Esophagus muscularis mucosa (tissue), 4 donors: ENCODE measurements around the gene CAPZB. TPM values are rescaled to one million over a fixed set of nuclear protein-coding genes. Genes with fewer than 3 reads are reported as not detected.
A peak's percentile ranks its signal among the peaks of the same experiment; 100 is the strongest.

Source experiments
- DNase-seq: peaks from one replicate; pipeline ENCODE4 v3.0.0-alpha.2; 2017; ENCODE audit errors: extremely low spot score
- H3K27ac ChIP-seq, 4 donors: fragments of 200-600 bp; sonication (generic); replicated peaks in 1 of 4; 1 replicate in 3 of 4; 2 replicates in 1 of 4; pipeline ENCODE4 v1.5.1; 2016 to 2019; ENCODE audit warnings: mild to moderate bottlenecking in 1 of 4
- H3K27me3 ChIP-seq, 4 donors: fragments of 200-600 bp; sonication (generic); one replicate each; pipeline versions ENCODE4 v1.5.1 to v1.6.0; 2016 to 2019
- H3K36me3 ChIP-seq, 4 donors: fragments of 200-600 bp; sonication (generic); one replicate each; pipeline ENCODE4 v1.5.1; 2016 to 2019
- H3K4me1 ChIP-seq, 4 donors: fragments of 200-600 bp; sonication (generic); one replicate each; pipeline ENCODE4 v1.5.1; 2016 to 2019
- H3K4me3 ChIP-seq, 4 donors: fragments of 200-600 bp; sonication (generic); 1 replicate in 2 of 4; 2 replicates in 2 of 4; pipeline ENCODE4 v1.5.1; 2016 to 2019; ENCODE audit warnings: mild to moderate bottlenecking in 4 of 4, moderate library complexity in 1 of 4
- H3K9me3 ChIP-seq, 4 donors: fragments of 200-600 bp; sonication (generic); 1 replicate in 3 of 4; 2 replicates in 1 of 4; pipeline ENCODE4 v1.5.1; 2016 to 2019
- EP300 ChIP-seq: sonication (generic); formaldehyde crosslinking; IDR thresholded peaks from one replicate; pipeline ENCODE4 v1.6.1; 2017; ENCODE audit warnings: antibody characterized with exemption
- POLR2A ChIP-seq: fragments of 450-650 bp; IDR thresholded peaks from one replicate; pipeline ENCODE4 v1.6.1; 2017; ENCODE audit warnings: antibody characterized with exemption, moderate library complexity, mild to moderate bottlenecking, low read depth
- POLR2AphosphoS5 ChIP-seq, 2 donors: sonication (generic); formaldehyde crosslinking; IDR thresholded peaks; one replicate each; pipeline ENCODE4 v1.6.1; 2017; ENCODE audit warnings: antibody characterized with exemption in 2 of 2
- WGBS: methylation state at CpG from one replicate; pipeline ENCODE4 v1.1.5; 2018; 5-methylcytosine and 5-hydroxymethylcytosine counted together
- intact Hi-C: fragments of 100-400 bp; cut with DNase I; formaldehyde crosslinking; loops from one replicate; pipeline ENCODE4 v1.15.1; 2023
- total RNA-seq, 4 donors: library from RNA; depleted of rRNA; stranded (reverse); fragments of >200 nt; gene quantifications; one replicate each; pipeline versions ENCODE4 v1.1.0 to v1.2.1, GENCODE V29; 2016
- TF ChIP-seq, protein P1 (sequence below), 3 experiments: fragments of 200-600 bp in 2 of 3; fragments of 450-650 bp in 1 of 3; sonication (generic) in 2 of 3; IDR thresholded peaks; one replicate each; pipeline ENCODE4 v1.5.1; 2017 to 2019; ENCODE audit warnings: antibody characterized with exemption in 3 of 3, mild to moderate bottlenecking in 2 of 3, moderate library complexity in 1 of 3

CAPZB gene
- total RNA-seq, 4 donors from 2014 or later: 186 to 261 (median 203) TPM

DNA sequence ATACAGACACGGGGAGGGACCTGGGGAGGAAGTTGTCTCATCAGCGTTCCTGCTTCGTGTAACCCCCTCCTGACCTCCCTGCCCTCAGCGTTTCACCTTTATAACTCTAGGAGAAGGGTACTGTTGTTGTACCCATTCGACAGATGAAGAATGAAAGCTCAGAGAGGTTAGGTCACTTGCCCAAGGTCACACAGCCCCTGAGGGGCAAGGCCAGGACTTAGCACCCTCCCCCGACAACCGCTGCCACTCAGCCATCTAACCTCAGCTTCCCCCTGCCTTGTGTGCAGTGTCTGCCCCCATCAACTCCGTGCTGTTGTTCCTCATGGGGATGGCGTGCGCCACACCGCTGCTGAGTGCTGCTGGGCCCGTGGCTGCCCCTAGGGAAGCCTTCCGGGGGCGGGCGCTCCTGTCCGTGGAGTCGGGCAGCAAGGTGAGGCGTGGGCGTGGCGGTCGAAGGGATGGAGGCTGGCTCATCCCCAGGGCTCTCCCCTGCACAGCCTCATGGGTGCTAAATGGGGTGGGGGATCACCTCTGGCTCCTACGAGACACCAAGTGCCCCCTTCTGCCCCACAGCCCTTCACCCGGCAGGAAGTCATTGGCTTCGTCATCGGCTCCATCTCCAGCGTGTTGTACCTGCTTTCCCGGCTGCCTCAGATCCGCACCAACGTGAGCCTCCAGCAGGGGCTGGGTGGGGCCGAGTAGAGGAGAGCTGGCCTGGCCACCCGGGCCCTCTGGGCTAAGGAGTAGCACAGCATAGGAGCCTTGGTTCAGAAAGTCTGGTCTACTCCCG, 159.2 kb downstream of the CAPZB start:
- 87% methylated on average over 27 of the region's 32 CpGs for WGBS
- TF ChIP-seq, protein P1, sequence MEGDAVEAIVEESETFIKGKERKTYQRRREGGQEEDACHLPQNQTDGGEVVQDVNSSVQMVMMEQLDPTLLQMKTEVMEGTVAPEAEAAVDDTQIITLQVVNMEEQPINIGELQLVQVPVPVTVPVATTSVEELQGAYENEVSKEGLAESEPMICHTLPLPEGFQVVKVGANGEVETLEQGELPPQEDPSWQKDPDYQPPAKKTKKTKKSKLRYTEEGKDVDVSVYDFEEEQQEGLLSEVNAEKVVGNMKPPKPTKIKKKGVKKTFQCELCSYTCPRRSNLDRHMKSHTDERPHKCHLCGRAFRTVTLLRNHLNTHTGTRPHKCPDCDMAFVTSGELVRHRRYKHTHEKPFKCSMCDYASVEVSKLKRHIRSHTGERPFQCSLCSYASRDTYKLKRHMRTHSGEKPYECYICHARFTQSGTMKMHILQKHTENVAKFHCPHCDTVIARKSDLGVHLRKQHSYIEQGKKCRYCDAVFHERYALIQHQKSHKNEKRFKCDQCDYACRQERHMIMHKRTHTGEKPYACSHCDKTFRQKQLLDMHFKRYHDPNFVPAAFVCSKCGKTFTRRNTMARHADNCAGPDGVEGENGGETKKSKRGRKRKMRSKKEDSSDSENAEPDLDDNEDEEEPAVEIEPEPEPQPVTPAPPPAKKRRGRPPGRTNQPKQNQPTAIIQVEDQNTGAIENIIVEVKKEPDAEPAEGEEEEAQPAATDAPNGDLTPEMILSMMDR (IDR thresholded peaks at IDR 0.05): no peak
- TF ChIP-seq EP300 (no peak), POLR2AphosphoS5 (IDR thresholded peaks at IDR 0.05) (peak in 1 of 2 donors; percentile 16), POLR2A (no peak)
- intact Hi-C loops: no loop called here

DNA sequence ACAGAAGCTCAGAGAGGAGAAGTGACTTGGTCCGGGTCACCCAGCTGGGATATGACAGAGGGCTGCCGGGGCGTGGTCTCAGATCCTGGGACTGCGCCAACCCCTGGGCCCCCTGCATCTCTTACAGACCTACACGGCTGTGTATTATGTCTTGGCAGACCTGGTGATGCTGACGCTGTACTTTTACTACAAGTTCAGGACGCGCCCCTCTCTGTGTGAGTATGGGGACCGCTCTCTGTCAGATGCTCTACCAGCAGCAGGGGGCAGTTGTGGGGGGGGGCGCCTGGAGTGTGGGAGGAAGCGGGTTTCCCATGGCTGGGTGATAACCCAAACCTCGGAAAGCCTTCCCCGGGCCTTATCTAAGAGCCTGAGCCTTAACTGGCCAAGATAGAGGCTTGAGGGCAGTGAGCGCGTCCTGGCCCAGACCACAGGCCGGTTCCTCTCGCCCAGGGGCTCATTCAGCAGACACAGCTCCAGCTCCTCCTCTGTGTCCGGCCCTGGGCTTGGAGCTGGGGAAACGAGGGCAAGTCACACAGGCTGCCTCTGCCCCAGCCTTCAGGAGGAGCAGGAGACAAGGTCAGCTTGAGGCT, 159.9 kb downstream of the CAPZB start:
- intact Hi-C loops: no loop called here
- no peaks in the 10 kb centered on the region for H3K9me3 ChIP-seq
- 82% methylated on average over 14 of the region's 19 CpGs for WGBS
- no peak for DNase-seq
- no peak overlapping the region for H3K27ac ChIP-seq
- H3K36me3 ChIP-seq: peaks cover 24 to 94% (median 79%) of the 10 kb centered on the region in 4 donors
- TF ChIP-seq EP300 (no peak), POLR2AphosphoS5 (IDR thresholded peaks at IDR 0.05) (no peak), POLR2A (no peak)
- TF ChIP-seq, protein P1 (IDR thresholded peaks at IDR 0.05): no peak
- no peaks in the 10 kb centered on the region for H3K27me3 ChIP-seq
- H3K4me1 ChIP-seq: no peaks in the 10 kb centered on the region
- H3K4me3 ChIP-seq: no peak overlapping the region

More for the DNA sequence above, 159.2 kb downstream of the CAPZB start:
- H3K27ac ChIP-seq: no peak overlapping the region
- no peak overlapping the region for H3K4me3 ChIP-seq
- DNase-seq: no peak
- no peaks in the 10 kb centered on the region for H3K9me3 ChIP-seq
- no peaks in the 10 kb centered on the region for H3K27me3 ChIP-seq
- peaks cover 24 to 95% (median 82%) of the 10 kb centered on the region in 4 donors for H3K36me3 ChIP-seq
- H3K4me1 ChIP-seq: no peaks in the 10 kb centered on the region

DNA sequence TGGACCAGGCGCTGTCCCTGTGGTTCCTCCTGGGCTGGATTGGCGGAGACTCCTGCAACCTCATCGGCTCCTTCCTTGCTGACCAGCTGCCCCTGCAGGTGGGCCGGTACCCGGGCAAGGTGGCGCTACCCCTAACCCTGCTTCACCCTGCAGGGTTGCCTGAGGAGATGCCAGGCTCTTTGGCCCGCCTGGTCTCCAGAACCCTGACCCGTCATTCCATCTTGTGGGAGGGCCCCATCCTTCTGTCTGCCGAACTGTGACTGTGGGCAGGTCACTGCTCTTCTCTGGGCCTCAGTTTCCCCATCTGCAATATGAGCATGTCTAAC, 160.7 kb downstream of the CAPZB start:
- intact Hi-C loops: no loop called here
- Histone ChIP-seq H3K4me1 (no peaks in the 10 kb centered on the region), H3K36me3 (peaks cover 24 to 86% (median 75%) of the 10 kb centered on the region in 4 donors), H3K9me3 (no peaks in the 10 kb centered on the region), H3K4me3 (no peak overlapping the region), H3K27me3 (no peaks in the 10 kb centered on the region), H3K27ac (no peak overlapping the region)
- no peak for DNase-seq
- TF ChIP-seq POLR2A: no peak
- TF ChIP-seq, protein P1 (IDR thresholded peaks at IDR 0.05): no peak
- no peak for TF ChIP-seq EP300
- TF ChIP-seq POLR2AphosphoS5 (IDR thresholded peaks at IDR 0.05): no peak
- 100% methylated on average over 1 of the region's 9 CpGs for WGBS

DNA sequence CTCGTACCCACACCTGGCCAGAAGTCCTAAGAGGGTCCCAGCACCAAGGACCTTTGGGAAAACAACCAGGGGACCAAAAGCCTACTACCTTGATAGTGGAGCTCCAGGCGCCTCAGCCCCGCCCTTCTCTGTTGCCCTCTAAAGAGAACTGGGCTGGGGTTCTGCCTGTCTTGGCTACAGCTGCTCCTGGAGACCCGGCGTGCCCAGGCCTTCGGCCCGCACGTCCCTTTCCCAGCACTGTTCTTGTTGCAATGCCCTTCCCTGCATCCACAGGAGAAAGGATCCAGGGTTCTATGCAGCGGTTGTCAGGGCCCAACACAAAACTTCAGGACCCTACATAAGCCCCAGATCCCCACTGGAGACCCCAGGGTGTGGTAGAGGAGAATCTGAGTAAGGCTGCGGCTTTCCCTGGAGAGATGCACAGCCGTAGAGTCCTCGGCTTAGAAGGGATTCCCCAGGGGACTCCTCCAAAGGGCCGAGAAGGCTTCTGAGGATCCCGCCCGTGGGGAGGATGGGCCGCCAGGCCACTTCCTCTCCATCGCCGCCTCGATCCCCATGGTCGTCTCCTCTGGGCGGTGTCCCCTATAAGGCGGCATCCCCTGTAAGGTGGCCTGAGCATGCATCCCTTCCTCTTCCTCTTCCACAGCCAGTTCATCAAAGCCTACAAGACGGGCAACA, 161.2 kb downstream of the CAPZB start:
- intact Hi-C loops: no loop called here
- no peaks in the 10 kb centered on the region for H3K9me3 ChIP-seq
- no peaks in the 10 kb centered on the region for H3K27me3 ChIP-seq
- no peak for DNase-seq
- TF ChIP-seq POLR2AphosphoS5 (IDR thresholded peaks at IDR 0.05) (no peak), EP300 (no peak), POLR2A (no peak)
- TF ChIP-seq, protein P1 (IDR thresholded peaks at IDR 0.05): no peak
- no peak overlapping the region for H3K27ac ChIP-seq
- WGBS: 87% methylated on average over 23 of the region's 23 CpGs
- H3K4me1 ChIP-seq: no peaks in the 10 kb centered on the region
- H3K36me3 ChIP-seq: peaks cover 24 to 87% (median 76%) of the 10 kb centered on the region in 4 donors
- H3K4me3 ChIP-seq: no peak overlapping the region
